COLO829 (cell line): ENCODE data around the gene CNTFR.

Experiments
- DNase-seq: peaks from one replicate; pipeline ENCODE4 v3.0.0; 2012; ENCODE audit warnings: low spot score

Gene CNTFR

GRCh38 chr9:34572628-34573027, 16.9 kb downstream of the CNTFR start:
- no peak for DNase-seq

GRCh38 chr9:34572092-34572491, 17.4 kb downstream of the CNTFR start:
- DNase-seq: no peak

DNA sequence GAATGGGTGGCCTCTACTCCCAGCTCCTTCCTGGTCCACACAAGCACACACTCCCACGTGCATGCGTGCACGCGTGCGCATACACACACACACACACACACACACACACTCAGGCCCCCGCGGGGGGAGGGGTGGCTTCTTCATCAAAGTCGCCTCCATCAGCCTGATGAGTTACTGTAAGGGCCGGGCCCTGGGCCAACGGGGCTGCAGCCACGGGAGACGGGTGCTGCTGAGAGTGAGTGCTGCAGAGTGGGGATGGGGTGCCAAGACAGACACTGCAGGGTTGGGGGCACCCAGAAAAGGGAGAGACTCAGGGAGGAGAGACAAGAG, 18.1 kb downstream of the CNTFR start:
- DNase-seq: no peak

GRCh38 chr9:34570809-34571480, 18.6 kb downstream of the CNTFR start:
- DNase-seq: no peak

- no peak for DNase-seq
Measured at GRCh38 chr9:34570376-34570775, 19.1 kb downstream of the CNTFR start.

- no peak for DNase-seq
Measured at GRCh38 chr9:34568774-34569173, 20.8 kb downstream of the CNTFR start.

GRCh38 chr9:34568133-34568532, 21.4 kb downstream of the CNTFR start:
- DNase-seq: no peak

- DNase-seq: no peak
Measured at GRCh38 chr9:34566972-34567371, 22.6 kb downstream of the CNTFR start.

GRCh38 chr9:34566322-34566721, 23.2 kb downstream of the CNTFR start:
- no peak for DNase-seq

DNA sequence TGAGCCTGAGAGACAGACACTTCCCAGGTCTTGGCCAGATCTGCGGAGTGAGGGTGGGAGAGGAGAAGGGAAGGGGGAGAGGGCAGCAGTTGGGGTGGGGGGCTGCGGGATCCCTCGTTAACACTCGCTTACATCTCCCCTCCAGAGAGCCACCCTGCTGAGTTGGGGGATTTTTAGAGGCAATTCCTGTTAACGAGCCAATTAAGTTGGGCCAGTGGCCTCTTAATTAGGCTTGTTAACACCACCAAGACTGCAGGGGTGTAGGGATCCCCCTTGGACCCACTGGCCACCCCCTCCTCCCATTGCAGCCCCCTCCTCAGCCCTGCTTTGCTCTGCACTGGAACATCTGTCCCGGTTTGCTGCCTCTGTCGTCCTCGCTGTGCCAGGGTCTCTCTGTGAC, 23.7 kb downstream of the CNTFR start:
- no peak for DNase-seq

DNA sequence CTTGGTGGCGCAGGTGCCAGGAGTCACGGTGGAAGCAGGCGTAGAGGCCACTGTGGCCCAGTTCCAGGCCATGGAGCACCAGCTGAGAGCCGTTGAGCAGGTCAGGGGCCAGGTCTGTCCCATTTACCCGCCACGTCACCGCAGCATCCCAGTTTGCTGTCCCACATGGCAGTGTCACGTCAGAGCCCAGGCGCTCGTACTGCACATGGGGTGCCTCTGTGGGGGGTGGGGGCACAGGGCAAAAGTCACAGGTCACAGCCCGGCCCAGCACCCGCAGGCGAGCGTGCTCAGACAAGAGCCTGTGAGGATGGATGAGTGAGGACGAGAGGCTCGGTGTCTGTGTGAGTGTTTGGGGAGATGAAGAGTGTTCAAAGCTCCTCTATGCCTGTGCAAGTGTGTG, 24.9 kb downstream of the CNTFR start:
- DNase-seq: no peak

- no peak for DNase-seq
Measured at GRCh38 chr9:34563262-34563661, 26.3 kb downstream of the CNTFR start.

- DNase-seq: no peak
Measured at GRCh38 chr9:34562135-34562745, 27.3 kb downstream of the CNTFR start.

DNA sequence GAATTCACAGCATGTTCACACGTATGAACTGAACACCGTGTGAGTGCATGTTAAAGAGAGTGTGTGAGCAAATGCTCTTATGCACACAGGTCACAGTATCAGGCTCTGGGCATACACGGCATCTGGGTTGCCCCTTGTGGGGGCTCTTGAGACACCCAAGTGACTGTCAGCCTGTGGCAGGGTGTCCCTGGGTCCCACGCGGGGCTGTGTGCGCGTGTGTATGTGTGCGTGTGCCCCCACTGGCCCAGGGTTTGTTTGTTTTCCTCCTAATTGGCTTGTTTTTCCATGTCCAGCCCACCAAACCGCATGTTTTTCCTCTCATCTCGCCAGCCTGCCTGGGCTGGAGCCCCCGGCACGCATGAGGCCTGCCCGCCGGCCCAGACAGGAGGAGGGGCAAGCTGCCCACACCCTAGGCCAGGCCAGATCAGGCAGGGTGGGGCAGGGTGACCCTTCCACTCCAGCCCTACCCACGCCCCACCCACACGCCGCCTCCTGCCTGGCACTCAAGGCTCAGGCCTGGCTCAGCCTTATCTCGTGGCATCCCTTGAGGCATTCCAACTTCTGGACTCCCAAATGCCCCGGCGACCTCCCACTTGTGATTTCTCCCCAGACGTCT, 28.8 kb downstream of the CNTFR start:
- DNase-seq: no peak

GRCh38 chr9:34559624-34560455, 29.7 kb downstream of the CNTFR start:
- peak; percentile 60 for DNase-seq

DNA sequence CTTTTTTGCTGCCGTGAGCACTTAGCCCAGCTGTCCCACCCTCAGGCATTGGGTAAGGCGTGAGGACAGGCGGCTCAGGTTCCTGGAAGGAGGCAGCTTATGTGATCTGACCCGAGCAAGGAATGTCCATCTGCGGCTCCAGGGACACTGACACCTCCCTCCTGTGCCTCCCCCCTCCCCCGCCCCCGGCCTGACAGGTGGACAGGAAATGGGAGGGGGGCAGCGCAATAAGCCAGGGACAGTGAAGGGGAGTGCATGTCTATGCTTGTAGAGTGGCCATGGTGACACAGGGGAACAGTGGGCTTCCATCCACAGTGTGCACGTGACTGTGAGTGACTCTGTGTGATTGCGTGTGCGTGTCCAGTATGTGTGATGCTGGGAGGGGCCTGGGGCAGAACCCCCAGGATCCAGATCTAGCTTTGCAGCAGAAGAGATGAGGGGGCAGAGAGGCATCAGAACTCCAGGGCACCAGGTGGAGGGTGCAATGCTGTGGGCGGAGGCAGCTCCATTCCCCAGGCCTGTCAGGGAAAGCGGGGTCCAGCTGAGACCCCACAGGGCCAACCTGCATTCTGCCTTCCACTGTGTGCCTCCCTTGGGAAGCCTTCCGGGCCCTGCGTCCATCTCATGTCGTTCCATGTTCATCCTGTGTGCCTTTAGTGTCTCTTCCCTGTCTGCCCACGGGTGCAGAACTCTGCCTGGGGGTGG, 30.5 kb downstream of the CNTFR start:
- no peak for DNase-seq

GRCh38 chr9:34558364-34558763, 31.2 kb downstream of the CNTFR start:
- no peak for DNase-seq

- no peak for DNase-seq
Measured at GRCh38 chr9:34557426-34558321, 31.9 kb downstream of the CNTFR start.

GRCh38 chr9:34556949-34557348, 32.6 kb downstream of the CNTFR start:
- DNase-seq: no peak

DNA sequence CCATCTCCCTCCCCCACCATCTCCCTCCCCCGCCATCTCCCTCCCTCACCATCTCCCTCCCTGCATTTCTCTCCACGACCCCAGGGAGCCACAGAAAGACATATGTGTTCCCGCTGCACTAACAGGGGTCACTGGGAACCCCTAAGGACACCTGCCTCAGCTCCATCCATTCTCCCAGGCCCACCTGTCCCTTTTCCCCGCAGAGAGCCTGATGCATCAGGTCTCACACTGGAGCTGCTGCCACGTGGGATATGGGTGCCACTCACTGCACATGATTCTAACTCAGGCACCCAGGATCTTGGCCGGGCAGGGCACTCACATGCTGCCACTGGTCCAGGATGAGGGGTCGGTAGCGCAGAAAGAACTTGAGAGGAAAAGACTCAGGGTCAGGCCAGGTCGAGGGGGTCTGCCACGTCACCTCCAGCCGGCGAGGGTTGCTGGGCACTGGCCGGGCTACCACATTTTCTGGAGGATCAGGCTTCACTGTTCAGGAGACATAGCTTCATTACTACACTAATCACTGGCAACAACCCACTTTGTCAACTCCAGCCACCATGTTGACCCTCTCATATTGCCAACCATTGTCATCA, 33.5 kb downstream of the CNTFR start:
- DNase-seq: no peak

- no peak for DNase-seq
Measured at GRCh38 chr9:34555500-34555899, 34.0 kb downstream of the CNTFR start.
